NCI-H2081 treated with DMSO at 0.1 percent for 48 hours (cell line): Measurements from ENCODE around the gene CDK2AP2.
"Not testable (repeated sequence)": the region's sequence is repeated elsewhere in the genome, so short reads cannot be mapped to it uniquely, and the experiment has no call there.

Experiments
- DNase-seq: peaks from one replicate; lab custom pipeline; 2025; lab: John Stamatoyannopoulos, UW

Gene CDK2AP2

GRCh38 chr11:67466367-67466766 is 41.6 kb downstream of the CDK2AP2 start:
- DNase-seq = no peak

GRCh38 chr11:67465530-67465929 is 42.4 kb downstream of the CDK2AP2 start:
- DNase-seq = not testable (repeated sequence)

GRCh38 chr11:67465189-67465510 is 42.8 kb downstream of the CDK2AP2 start:
- no peak for DNase-seq

- peak; percentile 61 for DNase-seq
These were observed 43.4 kb downstream of the CDK2AP2 start for GRCh38 chr11:67464411-67465188.

GRCh38 chr11:67463680-67464410 is 44.1 kb downstream of the CDK2AP2 start:
- DNase-seq = no peak

GRCh38 chr11:67463186-67463585 is 44.8 kb downstream of the CDK2AP2 start:
- DNase-seq = no peak

- no peak for DNase-seq
These were observed 49.7 kb downstream of the CDK2AP2 start for GRCh38 chr11:67458266-67458665.

GRCh38 chr11:67457453-67457852 is 50.5 kb downstream of the CDK2AP2 start:
- DNase-seq = no peak
